A673 (cell line): ENCODE measurements around the gene CACNA1A.

Experiments used
- CTCF ChIP-seq: fragments of 300-800, 200-600 bp; sonication (generic); conservative IDR thresholded peaks from 2 replicates; pipeline ENCODE4 v1.5.1; 2017; ENCODE audit warnings: low read depth, mild to moderate bottlenecking, antibody characterized with exemption, low read length, moderate library complexity, mixed read lengths
- EZH2 ChIP-seq: fragments of 200-600 bp; sonication (generic); IDR thresholded peaks from 2 replicates; pipeline ENCODE4 v1.6.1; 2017; ENCODE audit warnings: borderline replicate concordance, low read depth, mild to moderate bottlenecking, mixed read lengths, antibody characterized with exemption, low read length; ENCODE audit not compliant: poor library complexity, severe bottlenecking

GRCh38 chr19:13427273-13428051, 78.8 kb downstream of the CACNA1A start:
- no peak for TF ChIP-seq CTCF
- TF ChIP-seq EZH2, result no peak
